GM10248 (cell line): ENCODE data around the gene PIGM.

Experiments
- CTCF ChIA-PET: fragments of 300-600 bp; sonication (Branson Sonifier 250); formaldehyde crosslinking; extraction: SDS; loops from one replicate; lab custom pipeline; 2021; ENCODE audit warnings: antibody characterized with exemption; lab: Yijun Ruan, JAX
- POLR2A ChIA-PET: fragments of 350-650 bp; sonication (Branson Sonifier 250); formaldehyde crosslinking; extraction: SDS; loops from one replicate; lab custom pipeline; 2020; ENCODE audit warnings: antibody characterized with exemption; lab: Yijun Ruan, JAX
- DNase-seq: peaks from one replicate; pipeline ENCODE4 v3.0.0; 2012; ENCODE audit errors: extremely low spot score
- TF ChIP-seq, protein P1 (sequence below): IDR thresholded peaks from 2 replicates; pipeline ENCODE4 v1.5.1; 2012; ENCODE audit warnings: mild to moderate bottlenecking, low read depth; ENCODE audit errors: extremely low read depth, missing control alignments, control extremely low read depth

PIGM gene

DNA sequence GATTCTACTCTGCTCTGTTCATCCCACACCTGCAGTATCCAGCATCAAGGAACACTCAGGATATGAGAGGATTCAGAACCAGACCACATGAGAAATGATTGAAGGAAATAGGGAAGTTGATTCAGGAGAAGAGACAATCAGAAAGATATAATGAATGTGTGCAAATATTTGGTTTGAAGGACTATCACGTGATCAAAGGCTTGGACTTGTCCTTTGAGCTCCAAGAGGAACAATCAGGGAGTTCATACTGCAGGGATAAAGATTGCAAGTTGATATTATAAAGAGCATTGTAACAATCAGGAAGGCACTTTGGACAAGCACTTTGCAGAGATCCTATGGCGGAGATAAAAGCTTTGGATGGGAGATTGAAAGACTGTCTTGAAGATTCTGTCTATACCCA is 13.9 kb upstream of the PIGM start:
- ChIA-PET POLR2A (no interaction called here), CTCF (interaction anchor here (1.0 to 45.2 kb wide), 26 partner anchors 9 to 331 kb away, joined by 3 to 983 read pairs (median 6); partner anchors contain the start of genes IGSF8, KCNJ10, KCNJ9 and PIGM)
- no peak for DNase-seq
- TF ChIP-seq, protein P1, sequence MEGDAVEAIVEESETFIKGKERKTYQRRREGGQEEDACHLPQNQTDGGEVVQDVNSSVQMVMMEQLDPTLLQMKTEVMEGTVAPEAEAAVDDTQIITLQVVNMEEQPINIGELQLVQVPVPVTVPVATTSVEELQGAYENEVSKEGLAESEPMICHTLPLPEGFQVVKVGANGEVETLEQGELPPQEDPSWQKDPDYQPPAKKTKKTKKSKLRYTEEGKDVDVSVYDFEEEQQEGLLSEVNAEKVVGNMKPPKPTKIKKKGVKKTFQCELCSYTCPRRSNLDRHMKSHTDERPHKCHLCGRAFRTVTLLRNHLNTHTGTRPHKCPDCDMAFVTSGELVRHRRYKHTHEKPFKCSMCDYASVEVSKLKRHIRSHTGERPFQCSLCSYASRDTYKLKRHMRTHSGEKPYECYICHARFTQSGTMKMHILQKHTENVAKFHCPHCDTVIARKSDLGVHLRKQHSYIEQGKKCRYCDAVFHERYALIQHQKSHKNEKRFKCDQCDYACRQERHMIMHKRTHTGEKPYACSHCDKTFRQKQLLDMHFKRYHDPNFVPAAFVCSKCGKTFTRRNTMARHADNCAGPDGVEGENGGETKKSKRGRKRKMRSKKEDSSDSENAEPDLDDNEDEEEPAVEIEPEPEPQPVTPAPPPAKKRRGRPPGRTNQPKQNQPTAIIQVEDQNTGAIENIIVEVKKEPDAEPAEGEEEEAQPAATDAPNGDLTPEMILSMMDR = no peak

DNA sequence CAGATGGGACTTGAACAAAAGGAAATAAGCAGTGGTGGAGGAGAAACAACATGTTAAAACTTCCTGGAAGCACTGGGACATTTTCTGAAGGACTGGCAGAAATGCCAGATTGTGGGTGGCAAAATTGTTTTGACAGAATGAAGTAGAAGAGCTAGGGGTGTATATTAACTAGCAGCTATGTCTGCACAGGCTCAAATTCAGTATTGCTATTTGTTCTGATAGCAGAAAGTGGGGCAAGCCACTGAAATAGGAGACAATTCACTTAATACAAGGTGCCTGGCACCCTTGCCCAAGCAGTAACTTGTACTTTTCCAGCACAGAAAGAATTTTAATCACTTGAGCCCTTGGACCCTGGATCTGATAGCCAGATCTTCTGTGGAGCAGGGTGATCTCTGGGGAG is 11.8 kb upstream of the PIGM start:
- TF ChIP-seq, protein P1 = no peak
- ChIA-PET POLR2A (no interaction called here), CTCF (interaction anchor here (1.2 to 45.2 kb wide), 3 partner anchors 9 to 41 kb away, joined by 4 to 983 read pairs (median 5); partner anchors contain the start of genes IGSF8, KCNJ10 and KCNJ9)
- DNase-seq = no peak

DNA sequence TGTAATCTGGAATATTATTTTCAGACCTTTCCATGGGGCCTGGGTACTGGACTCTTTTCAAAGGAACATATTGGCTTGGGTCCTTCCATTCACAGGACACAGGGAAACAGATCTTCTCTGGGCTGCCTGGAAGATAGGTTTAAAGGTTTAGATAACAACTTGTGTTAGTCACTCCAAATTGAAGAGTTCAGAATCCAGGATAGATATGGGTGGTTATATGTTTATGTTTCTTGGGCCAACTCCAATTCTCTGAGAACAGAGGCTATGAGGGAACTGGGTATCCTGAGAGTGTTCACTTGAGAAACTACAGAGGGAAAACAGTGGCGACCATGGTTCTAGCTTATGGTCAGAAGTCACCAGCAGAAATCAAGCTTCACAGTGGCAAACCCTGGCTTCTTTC is 8.7 kb upstream of the PIGM start:
- DNase-seq = no peak
- ChIA-PET POLR2A (no interaction called here), CTCF (interaction anchor here (1.0 to 45.2 kb wide), 5 partner anchors 8 to 61 kb away, joined by 4 to 983 read pairs (median 5); partner anchors contain the start of genes IGSF8, KCNJ10, KCNJ9 and PIGM)
- TF ChIP-seq, protein P1 = no peak

DNA sequence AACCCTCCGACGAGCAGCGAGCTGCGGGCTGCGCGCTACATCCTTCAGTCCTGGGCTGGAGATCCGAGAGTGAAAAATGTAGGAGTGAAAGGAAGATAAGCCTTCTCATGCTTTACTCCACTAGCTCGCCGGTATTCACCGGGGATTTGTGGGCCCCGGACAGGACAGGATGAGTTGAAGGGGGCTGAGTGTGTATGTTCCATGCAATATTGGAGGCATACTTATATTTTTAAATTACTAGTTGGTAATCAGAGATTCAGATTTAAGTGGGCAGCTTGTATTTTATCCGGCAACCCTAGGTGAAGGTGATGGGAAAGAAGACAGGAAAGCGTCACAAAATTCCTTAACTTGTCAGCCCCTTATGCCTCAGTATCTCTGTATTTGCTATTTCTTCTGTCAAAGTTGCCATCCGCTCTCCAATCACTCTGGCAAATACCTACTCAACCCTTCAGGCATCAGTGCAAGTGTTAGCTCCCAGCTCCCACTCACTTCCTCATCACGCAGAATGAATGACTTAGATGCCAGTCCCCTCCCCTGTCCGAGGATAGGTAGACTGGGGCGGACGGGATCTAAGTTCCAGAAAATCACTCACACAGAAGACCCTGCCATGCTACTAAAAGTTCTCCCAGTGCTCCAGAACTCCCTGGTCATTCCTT is 503 bp upstream of the PIGM start:
- peak; percentile 23 for DNase-seq
- POLR2A ChIA-PET = interaction anchor here (0.6 kb wide), 1 partner anchor 624 kb away, joined by 7 read pairs; no protein-coding TSS in a partner anchor
- CTCF ChIA-PET = interaction anchor here (0.8 to 4.8 kb wide), 8 partner anchors 9 to 251 kb away, joined by 3 to 45 read pairs (median 6); partner anchors contain the start of gene DUSP23
- TF ChIP-seq, protein P1 = no peak

DNA sequence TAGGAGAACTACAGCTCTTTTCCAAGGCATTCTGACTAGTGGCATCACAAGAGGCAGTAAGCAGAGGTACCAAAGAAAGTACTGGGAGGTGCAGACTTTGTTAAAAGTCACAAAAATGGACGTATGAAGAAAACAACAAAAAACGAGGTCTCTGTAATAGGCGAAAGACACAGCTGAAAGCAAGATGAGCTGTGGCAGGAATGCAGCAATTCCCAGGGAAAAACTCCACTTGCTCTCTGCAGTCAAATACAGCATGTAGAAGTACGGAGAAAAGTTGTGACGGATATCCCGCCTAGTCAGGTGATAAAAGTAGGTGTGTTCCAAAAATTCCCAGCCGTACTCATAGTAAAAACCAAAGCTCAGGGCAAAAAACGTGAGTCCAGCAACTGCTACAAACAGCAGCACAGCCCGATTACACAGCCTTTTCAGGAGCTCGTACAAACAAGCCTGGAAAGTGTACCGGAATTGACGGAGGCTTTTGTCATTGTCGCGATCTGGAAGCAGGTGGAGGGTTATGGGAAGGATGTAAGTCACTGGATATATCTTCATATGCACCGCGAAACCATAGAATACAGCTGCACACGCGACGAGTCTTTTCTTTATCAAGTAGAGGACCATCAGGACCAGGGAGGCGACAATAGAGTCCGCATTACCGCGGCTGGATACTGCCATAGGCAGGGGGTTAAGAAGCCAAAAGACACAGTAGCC is 979 bp downstream of the PIGM start:
- peak; percentile 18 for DNase-seq
- TF ChIP-seq, protein P1 = no peak
- ChIA-PET POLR2A (no interaction called here), CTCF (interaction anchor here (1.1 to 4.8 kb wide), 15 partner anchors 8 to 898 kb away, joined by 3 to 45 read pairs (median 4); partner anchors contain the start of gene DUSP23)

DNA sequence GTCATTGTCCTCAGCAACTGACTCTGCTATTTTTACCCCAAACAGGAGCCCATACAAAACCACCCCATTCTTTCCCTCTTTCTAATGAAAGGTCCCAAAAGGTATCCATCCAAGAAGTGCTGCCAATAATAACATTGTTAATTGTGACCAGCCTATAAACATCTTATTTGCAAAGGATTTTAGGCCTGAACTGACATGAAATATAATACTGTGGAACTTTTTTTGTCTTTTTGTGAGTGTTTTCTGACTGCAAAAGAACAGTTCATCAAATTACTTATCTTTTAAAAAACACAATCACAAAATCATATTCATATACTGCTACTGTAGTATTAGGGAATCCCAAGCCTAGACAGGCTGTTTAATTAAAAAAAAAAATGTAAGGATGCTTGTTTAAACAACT is 3.4 kb downstream of the PIGM start:
- TF ChIP-seq, protein P1 = no peak
- DNase-seq = no peak
- ChIA-PET CTCF (interaction anchor here (1.3 kb wide), 1 partner anchor 10 kb away, joined by 3 read pairs; no protein-coding TSS in a partner anchor), POLR2A (no interaction called here)
